Measurements from ENCODE around the gene RORC. TPM values are rescaled to one million over a fixed set of nuclear protein-coding genes. Genes with fewer than 3 reads are reported as not detected.

Gene RORC
- total and polyA plus RNA-seq, 2 of the 8 experiments (the other 6 are each of a cell fraction or from before 2014, with no cell fraction given) = 0.44 to 0.54 TPM

GRCh38 chr1:151790071-151790939 is 41.3 kb downstream of the RORC start, which contains the start of gene TDRKH (continued):
- TF ChIP-seq POLR2A (IDR thresholded peaks at IDR 0.05; ENCODE audit: control extremely low read depth in 1 of 2, low read depth in 2 of 2, low read length in 2 of 2) (peak in 1 of 2 experiments; percentile 51; a peak in 1 of 3 replicates), CTCF (IDR thresholded peaks at IDR 0.05; ENCODE audit: control extremely low read depth in 1 of 3, insufficient read depth in 1 of 3, low read depth in 1 of 3, low read length in 3 of 3) (peak; percentile 34 to 56 (median 38)), E2F6 (IDR thresholded peaks at IDR 0.05) (peak; percentile 97), SAP30 (IDR thresholded peaks at IDR 0.05; ENCODE audit: insufficient read depth, insufficient replicate concordance, low read length) (peak; percentile 89), SP1 (IDR thresholded peaks at IDR 0.05; ENCODE audit: low read depth, low read length) (peak; percentile 99), PHF8 (conservative IDR thresholded peaks at IDR 0.05; ENCODE audit: low read depth, low read length) (peak; percentile 30; the same call in 1 of the 2 replicates), GTF2F1 (IDR thresholded peaks at IDR 0.05; ENCODE audit: borderline replicate concordance, low read depth, low read length) (peak; percentile 61; the same call in 1 of the 2 replicates), RBBP5 (IDR thresholded peaks at IDR 0.05; ENCODE audit: borderline replicate concordance, low read depth, low read length) (no peak; the same call in 1 of the 2 replicates), GABPA (IDR thresholded peaks at IDR 0.05; ENCODE audit: borderline replicate concordance, insufficient read depth, low read length) (no peak), TAF1 (IDR thresholded peaks at IDR 0.05; ENCODE audit: low read depth, low read length) (peak; percentile 78), KDM1A (IDR thresholded peaks at IDR 0.05; ENCODE audit: borderline replicate concordance, low read length) (peak; percentile 55; the same call in 1 of the 2 replicates), SIX5 (IDR thresholded peaks at IDR 0.05; ENCODE audit: low read depth, low read length) (no peak), SIN3A (conservative IDR thresholded peaks at IDR 0.05 in 1 of 2, IDR thresholded peaks at IDR 0.05 in 1 of 2; ENCODE audit: low read depth in 1 of 2, low read length in 2 of 2) (peak in 1 of 2 experiments; percentile 65; a peak in 2 of 4 replicates), CBX8 (IDR thresholded peaks at IDR 0.05; ENCODE audit: borderline replicate concordance, low read depth, low read length) (no peak), ATF3 (IDR thresholded peaks at IDR 0.05; ENCODE audit: insufficient read depth, low read depth, low read length) (0 out of 2 replicates have a peak, but pooled peaks have one; percentile 17), TCF12 (IDR thresholded peaks at IDR 0.05; ENCODE audit: low read depth, low read length) (peak; percentile 7; the same call in 1 of the 2 replicates), SP2 (IDR thresholded peaks at IDR 0.05; ENCODE audit: low read length) (peak; percentile 83), RXRA (IDR thresholded peaks at IDR 0.05; ENCODE audit: insufficient read depth, low read depth, low read length) (no peak), POLR2AphosphoS5 (IDR thresholded peaks at IDR 0.05; ENCODE audit: low read depth, low read length) (no peak)

Data from H1 (cell line).